ENCODE data around the gene CCNG1. TPM values are rescaled to one million over a fixed set of nuclear protein-coding genes. Genes with fewer than 3 reads are reported as not detected.
"Not testable (repeated sequence)": the region's sequence is repeated elsewhere in the genome, so short reads cannot be mapped to it uniquely, and the experiment has no call there.

The CCNG1 gene
- total RNA-seq, 1 donor: 319 TPM

DNA sequence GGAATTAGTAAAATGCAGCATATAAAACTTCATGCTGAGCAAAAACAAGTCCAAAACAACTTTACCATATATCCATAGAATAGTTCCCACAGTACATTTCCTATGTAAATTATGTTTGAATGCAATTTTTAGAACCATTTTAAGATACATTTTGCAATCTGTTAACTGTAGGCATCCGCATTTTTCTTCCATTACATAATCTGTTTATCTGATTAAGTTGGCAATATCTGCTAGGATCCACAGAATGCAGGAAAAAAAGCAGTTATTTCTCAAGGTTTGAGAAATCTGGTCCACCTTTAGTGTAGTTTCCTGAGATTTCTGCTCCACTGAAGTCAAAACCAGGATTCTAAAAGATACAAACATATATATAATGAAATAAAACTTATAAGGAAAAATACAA is 16.3 kb downstream of the CCNG1 start:
- TF ChIP-seq, protein P1, sequence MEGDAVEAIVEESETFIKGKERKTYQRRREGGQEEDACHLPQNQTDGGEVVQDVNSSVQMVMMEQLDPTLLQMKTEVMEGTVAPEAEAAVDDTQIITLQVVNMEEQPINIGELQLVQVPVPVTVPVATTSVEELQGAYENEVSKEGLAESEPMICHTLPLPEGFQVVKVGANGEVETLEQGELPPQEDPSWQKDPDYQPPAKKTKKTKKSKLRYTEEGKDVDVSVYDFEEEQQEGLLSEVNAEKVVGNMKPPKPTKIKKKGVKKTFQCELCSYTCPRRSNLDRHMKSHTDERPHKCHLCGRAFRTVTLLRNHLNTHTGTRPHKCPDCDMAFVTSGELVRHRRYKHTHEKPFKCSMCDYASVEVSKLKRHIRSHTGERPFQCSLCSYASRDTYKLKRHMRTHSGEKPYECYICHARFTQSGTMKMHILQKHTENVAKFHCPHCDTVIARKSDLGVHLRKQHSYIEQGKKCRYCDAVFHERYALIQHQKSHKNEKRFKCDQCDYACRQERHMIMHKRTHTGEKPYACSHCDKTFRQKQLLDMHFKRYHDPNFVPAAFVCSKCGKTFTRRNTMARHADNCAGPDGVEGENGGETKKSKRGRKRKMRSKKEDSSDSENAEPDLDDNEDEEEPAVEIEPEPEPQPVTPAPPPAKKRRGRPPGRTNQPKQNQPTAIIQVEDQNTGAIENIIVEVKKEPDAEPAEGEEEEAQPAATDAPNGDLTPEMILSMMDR (IDR thresholded peaks at IDR 0.05; ENCODE audit: insufficient read depth, low read depth, low read length): no peak
- no peak overlapping the region for H3K4me3 ChIP-seq (ENCODE audit: low read depth, low read length)
- DNase-seq (ENCODE audit: low read depth): peak; percentile 70

DNA sequence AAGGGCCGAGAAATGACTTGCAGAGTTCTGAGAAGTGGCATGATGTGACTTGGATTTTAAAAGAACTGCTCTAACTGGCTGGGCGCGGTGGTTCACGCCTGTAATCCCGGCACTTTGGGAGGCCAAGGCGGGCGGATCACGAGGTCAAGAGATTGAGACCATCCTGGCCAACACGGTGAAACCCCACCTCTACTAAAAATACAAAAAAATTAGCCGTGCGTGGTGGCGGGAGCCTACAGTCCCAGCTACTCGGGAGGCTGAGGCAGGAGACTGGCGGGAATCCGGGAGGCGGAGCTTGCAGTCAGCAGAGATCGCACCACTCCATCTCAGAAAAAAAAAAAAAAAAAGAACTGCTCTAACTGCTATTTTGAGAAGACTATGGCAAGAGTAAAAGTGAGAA is 18.0 kb downstream of the CCNG1 start:
- not testable (repeated sequence) for H3K4me3 ChIP-seq (ENCODE audit: low read depth, low read length); DNase-seq (ENCODE audit: low read depth)

DNA sequence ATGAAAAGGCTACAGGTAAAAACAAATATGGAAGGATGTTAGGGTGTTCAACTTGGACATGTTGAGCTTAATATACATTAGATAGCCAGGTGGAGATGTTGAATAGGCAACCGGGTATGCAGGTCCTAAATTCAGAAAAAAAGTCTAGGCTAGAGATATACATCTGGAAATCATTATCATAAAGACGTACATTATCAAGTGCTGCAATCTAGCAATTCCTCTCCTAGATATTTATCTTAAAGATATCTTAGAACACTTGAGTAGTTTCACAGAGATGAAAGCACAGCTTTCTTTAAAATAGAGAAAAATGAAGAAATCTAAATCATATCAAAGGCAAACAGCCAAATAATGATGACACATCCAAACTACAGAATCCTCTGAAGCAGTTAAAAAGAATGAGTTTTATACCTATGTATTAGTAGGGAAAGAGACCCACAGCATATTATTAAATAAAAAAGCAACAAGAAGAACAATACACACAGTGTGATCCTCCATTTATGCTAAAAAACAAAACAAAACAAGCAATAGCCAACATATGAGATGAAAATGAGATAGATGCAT is 18.7 kb downstream of the CCNG1 start:
- TF ChIP-seq, protein P1 (IDR thresholded peaks at IDR 0.05; ENCODE audit: insufficient read depth, low read depth, low read length): no peak
- H3K4me3 ChIP-seq (ENCODE audit: low read depth, low read length): no peak overlapping the region
- DNase-seq (ENCODE audit: low read depth): no peak

DNA sequence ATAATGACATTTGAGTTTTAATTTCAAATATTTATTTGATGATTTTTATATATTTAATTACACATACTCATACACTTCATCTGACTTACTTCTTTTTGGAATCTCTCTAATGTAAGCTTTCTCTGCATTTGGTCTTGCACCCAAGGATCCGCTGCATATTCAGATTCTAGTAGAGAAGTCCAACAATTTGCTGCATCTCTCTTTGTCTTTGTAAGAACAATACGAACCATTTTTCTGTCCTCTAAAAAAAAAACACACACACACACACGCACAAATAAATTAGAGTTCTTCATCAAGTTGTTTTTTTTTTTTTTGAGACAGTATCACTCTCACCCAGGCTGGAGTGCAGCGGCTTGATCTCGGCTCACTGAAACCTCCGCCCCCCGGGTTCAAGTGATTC is 19.4 kb downstream of the CCNG1 start:
- no peak overlapping the region for H3K4me3 ChIP-seq (ENCODE audit: low read depth, low read length)
- TF ChIP-seq, protein P1 (IDR thresholded peaks at IDR 0.05; ENCODE audit: insufficient read depth, low read depth, low read length): no peak
- DNase-seq (ENCODE audit: low read depth): no peak

DNA sequence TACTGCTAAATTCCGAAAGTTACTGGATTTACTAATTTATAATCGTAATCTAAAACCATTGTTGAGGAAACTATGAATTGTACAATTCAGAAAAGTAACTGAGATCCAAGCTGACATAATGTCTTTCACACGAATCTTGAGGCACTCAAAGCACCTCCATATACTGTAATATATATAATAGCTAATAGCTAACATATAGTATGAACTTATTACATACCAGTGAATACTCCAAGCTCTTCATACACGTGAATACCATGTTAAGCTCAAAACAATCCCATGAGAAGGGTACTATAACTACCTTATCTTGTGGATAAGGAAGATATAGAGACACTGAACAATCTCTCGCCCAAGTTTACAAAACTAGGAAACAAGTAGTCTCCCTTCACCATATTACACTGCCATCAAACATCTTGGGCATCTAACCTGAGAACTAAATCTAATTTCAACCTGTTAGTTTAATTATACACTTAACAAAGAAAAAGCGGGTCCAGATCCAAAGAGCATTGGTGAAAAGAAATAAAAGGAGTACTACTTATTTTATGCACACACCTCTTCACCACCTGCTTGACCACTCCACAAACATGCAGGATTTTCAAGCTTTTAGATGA is 21.5 kb downstream of the CCNG1 start:
- DNase-seq (ENCODE audit: low read depth): peak; percentile 16
- TF ChIP-seq, protein P1 (IDR thresholded peaks at IDR 0.05; ENCODE audit: insufficient read depth, low read depth, low read length): no peak
- peak overlapping the region; percentile 79 for H3K4me3 ChIP-seq (ENCODE audit: low read depth, low read length)

DNA sequence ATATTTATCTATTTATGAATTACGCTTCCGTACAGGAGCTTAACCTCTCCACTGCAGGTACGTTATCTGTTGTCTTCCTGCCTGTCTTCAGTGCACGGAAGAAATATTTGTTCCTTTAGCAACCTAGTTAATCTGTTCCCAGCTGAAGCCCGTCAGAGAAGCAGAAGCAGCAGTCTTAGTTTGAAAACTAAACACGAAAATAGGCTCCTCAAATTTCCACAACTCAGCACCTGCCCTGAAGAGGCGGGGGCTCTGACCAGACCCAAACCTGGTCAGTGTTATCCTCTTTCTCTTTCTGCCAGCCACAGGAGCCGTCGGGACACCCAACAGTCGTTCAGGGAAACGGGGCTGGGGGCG is 22.0 kb downstream of the CCNG1 start:
- peak overlapping the region; percentile 79 for H3K4me3 ChIP-seq (ENCODE audit: low read depth, low read length)
- TF ChIP-seq, protein P1 (IDR thresholded peaks at IDR 0.05; ENCODE audit: insufficient read depth, low read depth, low read length): no peak
- DNase-seq (ENCODE audit: low read depth): peak; percentile 59

DNA sequence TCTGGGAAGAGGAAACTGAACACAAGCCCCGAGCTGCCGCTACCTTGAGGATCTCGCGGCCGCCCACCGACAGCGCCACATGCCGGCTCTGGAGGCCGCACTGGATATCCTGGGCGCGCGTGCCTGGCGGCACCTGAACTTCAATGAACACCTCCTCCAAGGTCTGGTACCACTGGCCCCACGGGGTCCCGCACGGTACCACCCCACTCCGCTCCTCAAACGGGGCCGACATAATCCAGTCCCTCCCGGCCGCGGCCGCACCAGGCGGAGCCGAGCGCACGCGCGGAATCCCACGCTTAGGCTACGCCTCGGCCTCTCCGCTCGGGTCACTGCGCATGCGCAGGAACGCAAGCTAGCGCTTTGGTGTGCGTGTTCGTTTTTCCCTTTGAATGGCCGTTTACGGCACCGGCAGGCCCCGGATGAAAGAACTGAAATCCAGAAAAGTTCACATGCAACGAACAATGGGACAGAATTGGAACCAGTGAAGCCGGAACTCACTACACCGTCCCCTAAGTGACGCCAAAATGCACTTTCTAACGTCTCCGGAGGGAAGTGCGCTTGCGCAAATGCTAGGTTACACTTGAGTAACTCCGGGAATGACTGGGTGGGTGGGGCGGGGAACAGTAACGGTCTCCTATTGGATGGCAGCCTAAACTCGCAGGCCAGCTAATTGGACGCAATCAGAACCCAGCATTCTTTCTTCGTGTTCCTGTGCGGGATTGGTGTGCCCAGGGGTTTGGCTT is 22.6 kb downstream of the CCNG1 start, which contains the start of gene NUDCD2:
TSS of gene NUDCD2 (minus strand) at position 284 of the 743 bp plus-strand sequence. CDS start at position 232, 52 bp downstream.
- H3K4me3 ChIP-seq (ENCODE audit: low read depth, low read length): peak within 1 kb of the TSS; percentile 79
- TF ChIP-seq, protein P1 (IDR thresholded peaks at IDR 0.05; ENCODE audit: insufficient read depth, low read depth, low read length): peak; percentile 3
- peak; percentile 99 for DNase-seq (ENCODE audit: low read depth)

Measured in fibroblast of villous mesenchyme (primary cell).